Measurements from ENCODE around the gene CCDC107.
A peak's percentile ranks its signal among the peaks of the same experiment; 100 is the strongest.

CCDC107 gene

GRCh38 chr9:35664531-35665470 is 6.7 kb downstream of the CCDC107 start, which contains the start of gene ARHGEF39:
Gene ARHGEF39 (minus strand): TSS chr9:35665195. CDS start chr9:35665169, 26 bp downstream.
- peak; percentile 13 for TF ChIP-seq CTCF (IDR thresholded peaks at IDR 0.05; ENCODE audit: low read depth, low read length, missing control alignments)
- peak within 1 kb of the TSS; percentile 86 for H3K4me3 ChIP-seq (ENCODE audit: low read depth, low read length)
- DNase-seq (ENCODE audit: low read depth), result no peak

- no peak for TF ChIP-seq CTCF (IDR thresholded peaks at IDR 0.05; ENCODE audit: low read depth, low read length, missing control alignments)
- DNase-seq (ENCODE audit: low read depth), result no peak
- peak overlapping the region; percentile 86 for H3K4me3 ChIP-seq (ENCODE audit: low read depth, low read length)
Observed at GRCh38 chr9:35665471-35665818, 7.4 kb downstream of the CCDC107 start.

- no peak for DNase-seq (ENCODE audit: low read depth)
- no peak overlapping the region for H3K4me3 ChIP-seq (ENCODE audit: low read depth, low read length)
- no peak for TF ChIP-seq CTCF (IDR thresholded peaks at IDR 0.05; ENCODE audit: low read depth, low read length, missing control alignments)
Observed at GRCh38 chr9:35666045-35666444, 8.0 kb downstream of the CCDC107 start.

- TF ChIP-seq CTCF (IDR thresholded peaks at IDR 0.05; ENCODE audit: low read depth, low read length, missing control alignments), result no peak
- no peak overlapping the region for H3K4me3 ChIP-seq (ENCODE audit: low read depth, low read length)
- DNase-seq (ENCODE audit: low read depth), result no peak
Observed at GRCh38 chr9:35666549-35666948, 8.5 kb downstream of the CCDC107 start.

GRCh38 chr9:35667939-35668338 is 9.8 kb downstream of the CCDC107 start:
- no peak for TF ChIP-seq CTCF (IDR thresholded peaks at IDR 0.05; ENCODE audit: low read depth, low read length, missing control alignments)
- H3K4me3 ChIP-seq (ENCODE audit: low read depth, low read length), result no peak overlapping the region
- no peak for DNase-seq (ENCODE audit: low read depth)

- no peak overlapping the region for H3K4me3 ChIP-seq (ENCODE audit: low read depth, low read length)
- DNase-seq (ENCODE audit: low read depth), result no peak
- TF ChIP-seq CTCF (IDR thresholded peaks at IDR 0.05; ENCODE audit: low read depth, low read length, missing control alignments), result no peak
Observed at GRCh38 chr9:35669331-35670145, 11.4 kb downstream of the CCDC107 start.
